ENCODE measurements around the gene KLKB1. TPM values are rescaled to one million over a fixed set of nuclear protein-coding genes. Genes with fewer than 3 reads are reported as not detected.
A peak's percentile ranks its signal among the peaks of the same experiment; 100 is the strongest.
"Not testable (repeated sequence)": the region's sequence is repeated elsewhere in the genome, so short reads cannot be mapped to it uniquely, and the experiment has no call there.

The KLKB1 gene
- total RNA-seq, 1 donor from 2014 or later: 1.1 TPM

GRCh38 chr4:186258216-186258811 lies 31.0 kb downstream of the KLKB1 start:
- no peak for ATAC-seq
- intact Hi-C loops (cut with micrococcal nuclease): no loop called here
- DNase-seq: no peak

- DNase-seq: no peak
- intact Hi-C loops (cut with micrococcal nuclease): no loop called here
- no peak for ATAC-seq
Observed at GRCh38 chr4:186260117-186260503, 32.8 kb downstream of the KLKB1 start.

- DNase-seq (peak; percentile 33), ATAC-seq (peak; percentile 24)
- intact Hi-C loops (cut with micrococcal nuclease): no loop called here
Observed at GRCh38 chr4:186260504-186261448, 33.5 kb downstream of the KLKB1 start.

GRCh38 chr4:186264660-186265059 lies 37.4 kb downstream of the KLKB1 start:
- no peak for DNase-seq
- no peak for ATAC-seq
- intact Hi-C loops (cut with micrococcal nuclease): no loop called here

GRCh38 chr4:186265250-186265649 lies 37.9 kb downstream of the KLKB1 start:
- DNase-seq; ATAC-seq; intact Hi-C loops (cut with micrococcal nuclease): not testable (repeated sequence)

GRCh38 chr4:186265683-186266652 lies 38.7 kb downstream of the KLKB1 start, which contains the start of gene F11:
Gene F11, plus strand, starts transcription at chr4:186266189. Its CDS starts 948 bp downstream, at chr4:186267137.
- intact Hi-C loops (cut with micrococcal nuclease): no loop called here
- no peak for ATAC-seq

GRCh38 chr4:186266729-186267456 lies 39.6 kb downstream of the KLKB1 start:
- intact Hi-C loops (cut with micrococcal nuclease): no loop called here
- no peak for ATAC-seq

More at GRCh38 chr4:186265683-186266652, 38.7 kb downstream of the KLKB1 start, which contains the start of gene F11:
- DNase-seq: no peak

GRCh38 chr4:186271081-186271678 lies 43.9 kb downstream of the KLKB1 start:
- ATAC-seq (no peak), DNase-seq (no peak)
- intact Hi-C loops (cut with micrococcal nuclease): no loop called here

More at GRCh38 chr4:186266729-186267456, 39.6 kb downstream of the KLKB1 start:
- DNase-seq: no peak

- ATAC-seq (no peak), DNase-seq (no peak)
- intact Hi-C loops (cut with micrococcal nuclease): no loop called here
Observed at GRCh38 chr4:186272699-186273391, 45.5 kb downstream of the KLKB1 start.

GRCh38 chr4:186273392-186273789 lies 46.1 kb downstream of the KLKB1 start:
- ATAC-seq; DNase-seq; intact Hi-C loops (cut with micrococcal nuclease): not testable (repeated sequence)

- no peak for DNase-seq
- no peak for ATAC-seq
- intact Hi-C loops (cut with micrococcal nuclease): no loop called here
Observed at GRCh38 chr4:186283311-186283710, 56.0 kb downstream of the KLKB1 start.

GRCh38 chr4:186285147-186285546 lies 57.8 kb downstream of the KLKB1 start:
- ATAC-seq (no peak), DNase-seq (no peak)
- intact Hi-C loops (cut with micrococcal nuclease): no loop called here

GRCh38 chr4:186286581-186286980 lies 59.3 kb downstream of the KLKB1 start:
- ATAC-seq: no peak
- DNase-seq: no peak
- intact Hi-C loops (cut with micrococcal nuclease): no loop called here

- intact Hi-C loops (cut with micrococcal nuclease): no loop called here
- DNase-seq: no peak
- ATAC-seq: no peak
Observed at GRCh38 chr4:186291256-186291890, 64.1 kb downstream of the KLKB1 start.

GRCh38 chr4:186294160-186294559 lies 66.9 kb downstream of the KLKB1 start:
- intact Hi-C loops (cut with micrococcal nuclease): no loop called here
- DNase-seq: no peak

GRCh38 chr4:186296481-186296880 lies 69.2 kb downstream of the KLKB1 start:
- ATAC-seq (no peak), DNase-seq (no peak)
- intact Hi-C loops (cut with micrococcal nuclease): loop anchor here (5.0 kb wide), 1 partner anchor 291 kb away; no protein-coding TSS in a partner anchor

More at GRCh38 chr4:186294160-186294559, 66.9 kb downstream of the KLKB1 start:
- no peak for ATAC-seq
